Coronary artery (tissue), 2 donors: Measurements from ENCODE around the gene MRPL47.

ENCODE experiments used
- DNase-seq: peaks from one replicate; pipeline ENCODE4 v3.0.0-alpha.2; 2017; ENCODE audit warnings: low spot score
- H3K27ac ChIP-seq, 2 donors: fragments of 200-600 bp; sonication (generic); one replicate each; pipeline ENCODE4 v1.5.1; 2016 to 2019
- H3K4me3 ChIP-seq: fragments of 200-600 bp; sonication (generic); 2 replicates; pipeline ENCODE4 v1.5.1; 2016; ENCODE audit warnings: mild to moderate bottlenecking, moderate library complexity
- CTCF ChIP-seq: fragments of 200-600 bp; sonication (generic); IDR thresholded peaks from one replicate; pipeline ENCODE4 v1.5.1; 2019; ENCODE audit warnings: antibody characterized with exemption

MRPL47 gene

GRCh38 chr3:179642871-179643270 lies 38.4 kb upstream of the MRPL47 start:
- TF ChIP-seq CTCF, result no peak
- Histone ChIP-seq H3K4me3 (no peak overlapping the region), H3K27ac (no peak overlapping the region)
- no peak for DNase-seq

- Histone ChIP-seq H3K4me3 (no peak overlapping the region), H3K27ac (no peak overlapping the region)
- no peak for DNase-seq
- no peak for TF ChIP-seq CTCF
These were observed 36.0 kb upstream of the MRPL47 start for GRCh38 chr3:179640469-179640868.

- TF ChIP-seq CTCF, result no peak
- Histone ChIP-seq H3K27ac (no peak overlapping the region), H3K4me3 (no peak overlapping the region)
- no peak for DNase-seq
These were observed 26.5 kb upstream of the MRPL47 start for GRCh38 chr3:179630753-179631451.

- Histone ChIP-seq H3K27ac (no peak overlapping the region), H3K4me3 (no peak overlapping the region)
- TF ChIP-seq CTCF, result no peak
- DNase-seq, result no peak
These were observed 20.0 kb upstream of the MRPL47 start for GRCh38 chr3:179624451-179624850.

- Histone ChIP-seq H3K4me3 (no peak overlapping the region), H3K27ac (no peak overlapping the region)
- no peak for DNase-seq
- TF ChIP-seq CTCF, result no peak
These were observed 17.6 kb upstream of the MRPL47 start for GRCh38 chr3:179622023-179622422.

- DNase-seq, result no peak
- Histone ChIP-seq H3K4me3 (no peak overlapping the region), H3K27ac (no peak overlapping the region)
- TF ChIP-seq CTCF, result no peak
These were observed 11.2 kb upstream of the MRPL47 start for GRCh38 chr3:179615458-179616173.

- TF ChIP-seq CTCF, result no peak
- no peak overlapping the region for H3K4me3 ChIP-seq
- DNase-seq, result no peak
- no peak overlapping the region for H3K27ac ChIP-seq
These were observed 9.4 kb upstream of the MRPL47 start for GRCh38 chr3:179613807-179614206.
